ENCODE data around the gene HS3ST4.
A peak's percentile ranks its signal among the peaks of the same experiment; 100 is the strongest.

Gene HS3ST4

GRCh38 chr16:25691519-25692091, at the start of gene HS3ST4:
HS3ST4 (plus strand) TSS chr16:25691959.
- peaks cover 53 to 70% of the 10 kb centered on the region in 2 donors for H3K27me3 Mint-ChIP-seq
- DNase-seq, result no peak
- H3K36me3 Mint-ChIP-seq, result peaks cover 0 to 4% of the 10 kb centered on the region in 2 donors
- H3K27ac Mint-ChIP-seq, result peak within 1 kb of the TSS; percentile 21
- ATAC-seq (replicated peaks), result no peak
- no peaks in the 10 kb centered on the region for H3K9me3 Mint-ChIP-seq
- H3K4me3 Mint-ChIP-seq, result peak within 1 kb of the TSS; percentile 49 to 55
- H3K4me1 Mint-ChIP-seq, result peaks cover 0 to 15% of the 10 kb centered on the region in 2 donors

DNA sequence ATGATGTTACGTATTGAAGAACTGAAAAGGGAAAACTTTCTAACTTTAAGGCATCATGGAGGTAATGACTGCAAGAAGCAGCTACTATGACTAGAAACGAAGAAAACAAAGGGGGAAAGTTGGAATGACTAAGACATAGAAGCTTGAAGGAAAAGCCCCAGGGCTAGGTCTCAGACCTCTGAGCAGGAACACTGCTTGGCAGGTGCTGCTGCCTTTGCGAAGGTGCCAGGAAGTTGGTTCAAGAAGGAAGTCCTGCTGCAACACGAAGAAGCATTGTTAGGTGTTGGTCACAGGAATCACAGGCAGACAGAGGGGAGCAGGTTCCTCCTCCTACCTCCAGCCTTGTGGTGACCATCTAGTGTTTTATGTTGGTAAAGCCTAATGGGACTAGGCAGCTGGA, 48.1 kb upstream of the HS3ST4 start:
- DNase-seq, result no peak
- Mint-ChIP-seq H3K27me3 (peaks cover 12 to 16% of the 10 kb centered on the region in 2 donors), H3K36me3 (no peaks in the 10 kb centered on the region), H3K4me3 (no peak overlapping the region), H3K9me3 (peaks cover 5 to 6% of the 10 kb centered on the region in 2 donors), H3K4me1 (no peaks in the 10 kb centered on the region), H3K27ac (no peak overlapping the region)
- no peak for ATAC-seq (replicated peaks)

DNA sequence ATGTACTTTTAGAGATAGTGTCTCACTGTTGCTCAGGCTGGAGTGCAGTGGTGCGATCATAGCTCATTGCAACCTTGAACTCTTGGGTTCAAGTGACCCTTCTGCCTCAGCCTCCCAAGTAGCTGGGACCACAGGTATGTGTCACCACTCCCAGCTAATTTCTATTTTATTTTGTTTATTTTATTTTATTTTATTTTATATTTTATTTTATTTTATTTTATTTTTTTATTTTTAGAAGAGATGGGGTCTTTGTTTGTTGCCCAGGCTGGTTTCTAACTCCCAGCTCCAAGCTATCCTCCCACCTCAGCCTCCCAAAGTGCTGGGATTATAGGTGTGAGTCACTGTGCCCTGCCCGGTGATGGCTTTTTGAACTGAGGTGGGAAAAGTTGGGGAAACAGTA, 35.1 kb upstream of the HS3ST4 start:
- DNase-seq (no peak), ATAC-seq (replicated peaks) (no peak)
- Mint-ChIP-seq H3K4me1 (no peaks in the 10 kb centered on the region), H3K27me3 (peaks cover 17 to 23% of the 10 kb centered on the region in 2 donors), H3K27ac (no peak overlapping the region), H3K36me3 (no peaks in the 10 kb centered on the region), H3K9me3 (peaks cover 0 to 3% of the 10 kb centered on the region in 2 donors), H3K4me3 (no peak overlapping the region)

GRCh38 chr16:25676820-25677219, 14.9 kb upstream of the HS3ST4 start:
- H3K27me3 Mint-ChIP-seq, result peaks cover 7 to 19% of the 10 kb centered on the region in 2 donors
- H3K27ac Mint-ChIP-seq, result no peak overlapping the region
- H3K4me1 Mint-ChIP-seq, result no peaks in the 10 kb centered on the region
- no peak overlapping the region for H3K4me3 Mint-ChIP-seq
- ATAC-seq (replicated peaks), result no peak
- peaks cover 0 to 4% of the 10 kb centered on the region in 2 donors for H3K9me3 Mint-ChIP-seq
- no peaks in the 10 kb centered on the region for H3K36me3 Mint-ChIP-seq
- no peak for DNase-seq

DNA sequence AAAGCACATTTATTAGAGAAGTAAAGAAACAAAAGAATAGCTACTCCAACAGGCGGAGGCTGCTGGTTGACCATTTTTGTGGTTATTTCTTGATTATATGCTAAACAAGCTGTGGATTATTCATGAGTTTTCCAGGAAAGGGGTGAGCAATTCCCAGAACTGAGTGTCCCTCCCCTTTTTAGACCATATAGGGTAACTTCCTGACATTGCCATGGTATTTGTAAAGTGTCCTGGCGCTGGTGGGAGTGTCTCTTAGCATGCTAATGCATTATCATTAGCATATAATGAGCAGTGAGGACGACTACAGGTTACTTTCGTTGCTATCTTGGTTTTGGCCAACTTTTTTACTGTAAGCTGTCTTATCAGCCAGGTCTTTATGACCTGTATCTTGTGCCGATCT, 12.2 kb upstream of the HS3ST4 start:
- Mint-ChIP-seq H3K27me3 (peaks cover 10 to 15% of the 10 kb centered on the region in 2 donors), H3K9me3 (peaks cover 0 to 4% of the 10 kb centered on the region in 2 donors), H3K36me3 (no peaks in the 10 kb centered on the region), H3K4me3 (no peak overlapping the region), H3K27ac (no peak overlapping the region), H3K4me1 (no peaks in the 10 kb centered on the region)
- DNase-seq (no peak), ATAC-seq (replicated peaks) (no peak)

DNA sequence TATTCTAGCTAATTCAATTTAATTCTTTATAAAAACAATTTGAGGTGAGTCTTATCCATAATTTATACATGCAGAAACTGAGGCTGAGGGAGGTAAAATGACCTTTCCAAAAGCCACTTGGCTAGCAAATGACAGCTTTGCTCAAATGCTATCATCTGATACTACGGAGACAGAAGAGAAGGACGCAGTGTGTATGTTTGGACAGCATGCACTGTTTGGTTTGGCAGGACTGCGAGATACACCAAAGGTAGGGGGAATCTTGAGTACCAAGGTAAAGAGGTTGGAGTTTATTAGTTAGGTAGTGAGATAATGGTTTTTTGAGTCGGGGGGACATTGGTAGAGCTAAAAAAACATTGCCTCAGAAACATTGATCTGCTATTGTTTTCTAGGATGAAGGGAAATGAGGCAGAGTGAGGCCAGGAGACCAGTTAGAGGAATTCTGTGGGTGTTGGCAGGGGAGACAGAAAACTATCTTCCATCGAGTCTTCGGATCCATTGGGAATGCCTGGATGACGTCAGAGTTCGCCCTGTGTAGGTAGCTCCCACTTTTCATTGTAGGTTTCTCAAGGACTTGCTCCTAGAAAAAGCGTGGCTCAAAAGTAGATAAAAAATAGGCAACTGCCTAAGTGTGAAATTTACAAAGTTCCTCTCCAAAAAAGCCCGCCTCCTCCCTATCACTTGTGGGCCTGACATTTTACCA, 2.5 kb upstream of the HS3ST4 start:
- peaks cover 37 to 52% of the 10 kb centered on the region in 2 donors for H3K27me3 Mint-ChIP-seq

DNA sequence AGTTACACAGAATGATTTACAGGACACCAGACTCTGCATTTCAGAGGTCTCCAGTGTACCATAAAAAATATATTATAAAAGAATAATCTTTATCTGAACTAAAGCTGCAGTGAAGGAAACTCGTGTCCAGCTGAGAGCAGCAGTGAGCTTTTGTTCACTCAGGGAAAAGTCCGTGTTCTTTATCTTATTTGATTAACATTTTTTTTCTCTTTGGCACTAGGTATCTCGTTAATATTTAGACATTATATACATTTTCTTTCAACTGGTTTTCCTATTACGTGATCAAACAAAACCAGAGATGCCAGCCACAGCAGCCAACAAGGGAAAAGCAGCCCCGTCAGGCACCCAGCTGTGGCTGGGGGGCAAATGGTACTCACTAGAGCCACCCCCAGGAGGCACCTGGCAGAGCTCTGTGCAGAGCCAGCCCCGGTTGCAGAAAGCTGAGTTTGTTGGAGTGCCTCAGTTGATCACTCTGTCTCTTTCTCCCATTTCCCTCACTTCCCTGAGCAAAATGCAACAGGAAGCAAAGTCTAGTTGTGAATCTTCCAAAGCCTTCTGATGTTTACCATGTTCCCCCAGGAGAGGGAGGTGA, 1.1 kb upstream of the HS3ST4 start:
- Mint-ChIP-seq H3K27ac (no peak overlapping the region), H3K27me3 (peaks cover 44 to 66% of the 10 kb centered on the region in 2 donors), H3K36me3 (peaks cover 0 to 4% of the 10 kb centered on the region in 2 donors), H3K4me1 (peaks cover 0 to 15% of the 10 kb centered on the region in 2 donors), H3K9me3 (no peaks in the 10 kb centered on the region), H3K4me3 (peak overlapping the region; percentile 49 to 55)
- DNase-seq (no peak), ATAC-seq (replicated peaks) (no peak)

More for the DNA sequence above, 2.5 kb upstream of the HS3ST4 start:
- no peak overlapping the region for H3K27ac Mint-ChIP-seq
- H3K4me1 Mint-ChIP-seq, result peaks cover 0 to 15% of the 10 kb centered on the region in 2 donors
- no peaks in the 10 kb centered on the region for H3K9me3 Mint-ChIP-seq
- H3K4me3 Mint-ChIP-seq, result no peak overlapping the region
- no peak for ATAC-seq (replicated peaks)
- H3K36me3 Mint-ChIP-seq, result peaks cover 0 to 4% of the 10 kb centered on the region in 2 donors
- no peak for DNase-seq

DNA sequence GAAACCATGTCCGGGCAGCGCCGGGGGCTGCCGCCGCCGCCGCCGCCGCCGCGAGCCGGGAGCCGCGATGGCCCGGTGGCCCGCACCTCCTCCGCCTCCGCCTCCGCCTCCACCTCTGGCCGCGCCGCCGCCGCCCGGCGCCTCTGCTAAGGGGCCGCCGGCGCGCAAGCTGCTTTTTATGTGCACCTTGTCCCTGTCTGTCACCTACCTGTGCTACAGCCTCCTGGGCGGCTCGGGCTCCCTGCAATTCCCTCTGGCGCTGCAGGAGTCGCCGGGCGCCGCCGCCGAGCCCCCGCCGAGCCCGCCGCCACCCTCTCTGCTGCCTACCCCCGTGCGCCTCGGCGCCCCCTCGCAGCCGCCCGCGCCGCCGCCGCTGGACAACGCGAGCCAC, 587 bp downstream of the HS3ST4 start:
- no peak for DNase-seq
- H3K27ac Mint-ChIP-seq, result no peak overlapping the region
- H3K27me3 Mint-ChIP-seq, result peaks cover 55 to 63% of the 10 kb centered on the region in 2 donors
- H3K4me3 Mint-ChIP-seq, result no peak overlapping the region
- H3K4me1 Mint-ChIP-seq, result peaks cover 0 to 15% of the 10 kb centered on the region in 2 donors
- H3K9me3 Mint-ChIP-seq, result no peaks in the 10 kb centered on the region
- H3K36me3 Mint-ChIP-seq, result peaks cover 0 to 4% of the 10 kb centered on the region in 2 donors
- ATAC-seq (replicated peaks), result no peak

GRCh38 chr16:25692742-25693508, 1.2 kb downstream of the HS3ST4 start:
- Mint-ChIP-seq H3K27ac (no peak overlapping the region), H3K4me3 (peak overlapping the region in 1 of 2 donors; percentile 11), H3K4me1 (peaks cover 0 to 15% of the 10 kb centered on the region in 2 donors), H3K9me3 (no peaks in the 10 kb centered on the region), H3K36me3 (peaks cover 0 to 4% of the 10 kb centered on the region in 2 donors), H3K27me3 (peaks cover 60 to 62% of the 10 kb centered on the region in 2 donors)
- DNase-seq (no peak), ATAC-seq (replicated peaks) (no peak)

- no peaks in the 10 kb centered on the region for H3K9me3 Mint-ChIP-seq
- no peak overlapping the region for H3K4me3 Mint-ChIP-seq
- no peak overlapping the region for H3K27ac Mint-ChIP-seq
- peaks cover 0 to 4% of the 10 kb centered on the region in 2 donors for H3K36me3 Mint-ChIP-seq
- H3K27me3 Mint-ChIP-seq, result peaks cover 60 to 65% of the 10 kb centered on the region in 2 donors
- DNase-seq, result no peak
- H3K4me1 Mint-ChIP-seq, result peaks cover 0 to 15% of the 10 kb centered on the region in 2 donors
- no peak for ATAC-seq (replicated peaks)
Measured at GRCh38 chr16:25693631-25694030, 1.9 kb downstream of the HS3ST4 start.

- peaks cover 31 to 42% of the 10 kb centered on the region in 2 donors for H3K27me3 Mint-ChIP-seq
- H3K27ac Mint-ChIP-seq, result no peak overlapping the region
- H3K4me3 Mint-ChIP-seq, result no peak overlapping the region
Measured at GRCh38 chr16:25699069-25699468, 7.3 kb downstream of the HS3ST4 start.

DNA sequence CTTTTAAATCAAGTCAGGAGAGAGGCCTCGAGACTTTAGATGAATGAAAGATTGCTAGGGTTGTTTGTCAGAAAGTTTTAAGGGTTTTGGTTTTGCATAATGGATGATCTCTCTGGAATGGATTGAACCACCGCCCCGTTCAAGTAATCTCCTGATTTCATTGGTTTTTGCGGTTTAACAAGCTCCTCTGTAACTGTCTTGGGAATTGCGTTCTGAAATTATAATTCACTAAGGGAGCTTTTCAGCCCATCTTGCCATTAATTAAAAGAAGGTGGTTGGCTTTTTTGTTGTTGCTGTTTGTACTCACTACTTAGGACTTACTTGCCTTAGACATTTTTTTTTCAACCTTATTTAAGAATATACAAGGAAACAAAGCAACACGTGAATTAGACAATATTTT, 8.8 kb downstream of the HS3ST4 start:
- H3K36me3 Mint-ChIP-seq, result no peaks in the 10 kb centered on the region

More at GRCh38 chr16:25699069-25699468, 7.3 kb downstream of the HS3ST4 start:
- Mint-ChIP-seq H3K4me1 (no peaks in the 10 kb centered on the region), H3K36me3 (no peaks in the 10 kb centered on the region), H3K9me3 (peaks cover 0 to 3% of the 10 kb centered on the region in 2 donors)
- no peak for ATAC-seq (replicated peaks)
- DNase-seq, result no peak

GRCh38 chr16:25707553-25707952, 15.8 kb downstream of the HS3ST4 start:
- H3K4me1 Mint-ChIP-seq, result no peaks in the 10 kb centered on the region
- no peaks in the 10 kb centered on the region for H3K36me3 Mint-ChIP-seq
- H3K9me3 Mint-ChIP-seq, result peaks cover 6 to 7% of the 10 kb centered on the region in 2 donors
- ATAC-seq (replicated peaks) (no peak), DNase-seq (no peak)
- H3K4me3 Mint-ChIP-seq, result no peak overlapping the region
- H3K27ac Mint-ChIP-seq, result no peak overlapping the region
- H3K27me3 Mint-ChIP-seq, result peaks cover 13 to 23% of the 10 kb centered on the region in 2 donors

More for the DNA sequence above, 8.8 kb downstream of the HS3ST4 start:
- Mint-ChIP-seq H3K9me3 (peaks cover 0 to 3% of the 10 kb centered on the region in 2 donors), H3K4me1 (no peaks in the 10 kb centered on the region), H3K4me3 (no peak overlapping the region), H3K27me3 (peaks cover 22 to 27% of the 10 kb centered on the region in 2 donors), H3K27ac (no peak overlapping the region)
- no peak for ATAC-seq (replicated peaks)
- DNase-seq, result no peak

- H3K27me3 Mint-ChIP-seq, result peaks cover 13 to 17% of the 10 kb centered on the region in 2 donors
- no peaks in the 10 kb centered on the region for H3K4me1 Mint-ChIP-seq
- peaks cover 6 to 7% of the 10 kb centered on the region in 2 donors for H3K9me3 Mint-ChIP-seq
- no peak overlapping the region for H3K4me3 Mint-ChIP-seq
- H3K27ac Mint-ChIP-seq, result no peak overlapping the region
- DNase-seq (no peak), ATAC-seq (replicated peaks) (no peak)
- no peaks in the 10 kb centered on the region for H3K36me3 Mint-ChIP-seq
Measured at GRCh38 chr16:25707982-25708583, 16.3 kb downstream of the HS3ST4 start.

All from stimulated activated naive B cell treated with anti-CD40 and anti-IgM and Interleukin-4, amounts not matched to agents 10 μg/mL and 1 μg/mL and 100 μg/mL, for 72 hours (primary cell).